ENCODE data around the gene XPR1. TPM values are rescaled to one million over a fixed set of nuclear protein-coding genes. Genes with fewer than 3 reads are reported as not detected.
A peak's percentile ranks its signal among the peaks of the same experiment; 100 is the strongest.

XPR1 gene
- total RNA-seq, 1 donor, result 25.7 TPM

GRCh38 chr1:180926164-180926981 is 294.6 kb downstream of the XPR1 start:
- no peak for TF ChIP-seq CTCF (IDR thresholded peaks at IDR 0.05; ENCODE audit: extremely low read depth, low read depth, low read length)
- Histone ChIP-seq H3K79me2 (ENCODE audit: insufficient read depth, low read length) (no peaks in the 10 kb centered on the region), H3K4me1 (ENCODE audit: insufficient read depth, low read length) (no peaks in the 10 kb centered on the region), H3K4me2 (ENCODE audit: insufficient read depth, low read length) (no peak overlapping the region), H2AFZ (ENCODE audit: low read length) (no peak overlapping the region), H3K27ac (ENCODE audit: low read depth, low read length) (no peak overlapping the region), H3K4me3 (ENCODE audit: insufficient read depth, low read length) (no peak overlapping the region), H3K9me3 (ENCODE audit: low read depth, low read length) (no peaks in the 10 kb centered on the region), H3K36me3 (ENCODE audit: insufficient read depth, low read length) (peaks cover 3% of the 10 kb centered on the region), H4K20me1 (ENCODE audit: insufficient read depth, low read length) (peaks cover 21% of the 10 kb centered on the region), H3K27me3 (ENCODE audit: insufficient read depth, low read length) (no peaks in the 10 kb centered on the region)
- DNase-seq (ENCODE audit: insufficient read length, low spot score, missing footprints), result peak; percentile 87

- DNase-seq (ENCODE audit: insufficient read length, low spot score, missing footprints), result no peak
- Histone ChIP-seq H3K4me1 (ENCODE audit: insufficient read depth, low read length) (no peaks in the 10 kb centered on the region), H2AFZ (ENCODE audit: low read length) (no peak overlapping the region), H3K9me3 (ENCODE audit: low read depth, low read length) (no peaks in the 10 kb centered on the region), H3K79me2 (ENCODE audit: insufficient read depth, low read length) (no peaks in the 10 kb centered on the region), H3K27ac (ENCODE audit: low read depth, low read length) (no peak overlapping the region), H3K36me3 (ENCODE audit: insufficient read depth, low read length) (peaks cover 3% of the 10 kb centered on the region), H3K4me3 (ENCODE audit: insufficient read depth, low read length) (no peak overlapping the region), H4K20me1 (ENCODE audit: insufficient read depth, low read length) (peaks cover 21% of the 10 kb centered on the region), H3K4me2 (ENCODE audit: insufficient read depth, low read length) (no peak overlapping the region), H3K27me3 (ENCODE audit: insufficient read depth, low read length) (no peaks in the 10 kb centered on the region)
- TF ChIP-seq CTCF (IDR thresholded peaks at IDR 0.05; ENCODE audit: extremely low read depth, low read depth, low read length), result no peak
Observed at GRCh38 chr1:180927348-180927747, 295.5 kb downstream of the XPR1 start.

- Histone ChIP-seq H3K4me2 (ENCODE audit: insufficient read depth, low read length) (no peak overlapping the region), H3K27me3 (ENCODE audit: insufficient read depth, low read length) (no peaks in the 10 kb centered on the region), H3K4me3 (ENCODE audit: insufficient read depth, low read length) (no peak overlapping the region), H3K27ac (ENCODE audit: low read depth, low read length) (no peak overlapping the region), H4K20me1 (ENCODE audit: insufficient read depth, low read length) (peaks cover 21% of the 10 kb centered on the region), H3K9me3 (ENCODE audit: low read depth, low read length) (no peaks in the 10 kb centered on the region), H3K4me1 (ENCODE audit: insufficient read depth, low read length) (no peaks in the 10 kb centered on the region), H3K79me2 (ENCODE audit: insufficient read depth, low read length) (no peaks in the 10 kb centered on the region), H2AFZ (ENCODE audit: low read length) (no peak overlapping the region), H3K36me3 (ENCODE audit: insufficient read depth, low read length) (peaks cover 3% of the 10 kb centered on the region)
- no peak for TF ChIP-seq CTCF (IDR thresholded peaks at IDR 0.05; ENCODE audit: extremely low read depth, low read depth, low read length)
- no peak for DNase-seq (ENCODE audit: insufficient read length, low spot score, missing footprints)
Observed at GRCh38 chr1:180927841-180928240, 296.0 kb downstream of the XPR1 start.

- no peak for DNase-seq (ENCODE audit: insufficient read length, low spot score, missing footprints)
- Histone ChIP-seq H3K9me3 (ENCODE audit: low read depth, low read length) (no peaks in the 10 kb centered on the region), H3K4me3 (ENCODE audit: insufficient read depth, low read length) (no peak overlapping the region), H3K36me3 (ENCODE audit: insufficient read depth, low read length) (peaks cover 3% of the 10 kb centered on the region), H3K79me2 (ENCODE audit: insufficient read depth, low read length) (no peaks in the 10 kb centered on the region), H3K27ac (ENCODE audit: low read depth, low read length) (no peak overlapping the region), H3K4me2 (ENCODE audit: insufficient read depth, low read length) (no peak overlapping the region), H2AFZ (ENCODE audit: low read length) (no peak overlapping the region), H3K4me1 (ENCODE audit: insufficient read depth, low read length) (no peaks in the 10 kb centered on the region), H4K20me1 (ENCODE audit: insufficient read depth, low read length) (peaks cover 21% of the 10 kb centered on the region), H3K27me3 (ENCODE audit: insufficient read depth, low read length) (no peaks in the 10 kb centered on the region)
- no peak for TF ChIP-seq CTCF (IDR thresholded peaks at IDR 0.05; ENCODE audit: extremely low read depth, low read depth, low read length)
Observed at GRCh38 chr1:180928331-180929230, 296.8 kb downstream of the XPR1 start.
